Measurements from ENCODE around the gene AMZ1.

Gene AMZ1

DNA sequence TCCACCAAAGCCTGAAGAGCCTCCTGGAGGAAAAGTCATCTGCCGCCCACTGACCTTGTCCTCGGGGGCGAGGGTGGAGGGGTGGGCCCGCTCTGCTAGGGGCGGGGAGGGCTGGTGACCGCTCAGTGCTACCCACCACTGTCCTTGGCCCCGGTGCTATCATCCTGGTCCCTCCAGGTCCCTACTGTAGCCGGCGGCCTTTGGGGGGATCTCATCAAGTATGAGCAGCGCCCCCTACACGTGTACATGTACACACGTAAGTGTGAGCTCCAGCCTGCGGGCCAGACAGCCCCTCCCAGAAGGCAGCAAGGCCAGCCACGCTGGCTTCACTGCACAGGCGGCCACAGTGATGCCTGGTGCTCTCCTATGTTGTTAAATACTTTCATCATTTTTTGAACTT lies 36.7 kb upstream of the AMZ1 start:
- DNase-seq (ENCODE audit: low read depth, low spot score): no peak

DNA sequence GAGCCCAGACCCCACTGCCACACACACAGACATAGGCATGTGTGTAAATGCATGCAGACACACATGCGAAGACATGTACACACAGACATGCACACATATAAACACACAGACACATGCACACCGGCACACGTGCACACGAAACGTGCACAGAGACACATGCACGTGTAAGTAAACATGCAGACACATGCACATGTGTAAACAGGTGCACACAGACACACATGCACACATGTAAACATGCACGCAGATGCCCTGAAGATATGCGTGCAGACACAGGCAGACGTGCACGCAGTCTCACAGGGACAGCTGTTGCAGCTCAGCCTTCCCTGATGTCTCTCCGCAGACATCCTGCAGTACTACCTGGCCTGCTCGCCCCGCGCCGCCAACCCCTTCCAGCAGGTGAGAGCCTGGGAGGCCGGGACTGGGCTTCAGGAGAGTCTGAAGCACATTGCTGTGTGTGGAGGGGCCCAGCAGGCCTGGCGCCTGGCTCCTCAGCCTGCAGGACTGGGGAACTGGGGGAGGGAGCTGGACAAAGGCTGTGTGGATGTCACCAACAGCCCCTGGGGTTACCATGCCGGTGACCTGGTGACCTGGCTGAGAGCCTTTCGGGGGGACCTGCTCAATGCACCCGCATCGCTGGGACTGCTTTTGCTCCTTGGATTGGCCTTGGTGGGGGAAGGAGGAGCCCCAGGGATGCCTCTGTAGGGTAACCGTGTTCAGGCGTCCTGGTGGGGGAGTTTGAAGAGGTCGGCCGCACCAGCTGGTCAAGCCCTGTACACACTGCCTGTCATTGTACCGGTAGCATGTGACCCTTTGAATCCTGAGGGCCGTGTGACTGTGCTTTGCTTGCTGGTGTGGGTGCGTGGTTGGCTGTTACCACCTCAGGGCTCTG lies 35.9 kb upstream of the AMZ1 start:
- DNase-seq (ENCODE audit: low read depth, low spot score): no peak

DNA sequence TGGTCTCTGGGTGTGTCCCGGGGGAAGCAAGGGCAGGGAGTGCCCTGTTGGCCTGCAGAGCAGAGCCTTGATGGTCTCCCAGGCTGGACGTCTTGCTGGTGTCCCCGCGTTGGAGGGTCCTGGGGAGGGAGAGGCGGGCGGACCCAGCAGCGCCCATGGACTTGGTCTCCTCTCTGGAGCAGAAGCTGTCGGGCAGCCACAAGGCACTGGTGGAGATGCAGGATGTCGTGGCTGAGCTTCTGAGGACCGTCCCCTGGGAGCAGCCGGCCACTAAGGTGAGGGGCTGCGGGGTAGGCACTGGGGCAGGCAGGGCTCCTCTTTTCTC lies 35.3 kb upstream of the AMZ1 start:
- no peak for DNase-seq (ENCODE audit: low read depth, low spot score)

DNA sequence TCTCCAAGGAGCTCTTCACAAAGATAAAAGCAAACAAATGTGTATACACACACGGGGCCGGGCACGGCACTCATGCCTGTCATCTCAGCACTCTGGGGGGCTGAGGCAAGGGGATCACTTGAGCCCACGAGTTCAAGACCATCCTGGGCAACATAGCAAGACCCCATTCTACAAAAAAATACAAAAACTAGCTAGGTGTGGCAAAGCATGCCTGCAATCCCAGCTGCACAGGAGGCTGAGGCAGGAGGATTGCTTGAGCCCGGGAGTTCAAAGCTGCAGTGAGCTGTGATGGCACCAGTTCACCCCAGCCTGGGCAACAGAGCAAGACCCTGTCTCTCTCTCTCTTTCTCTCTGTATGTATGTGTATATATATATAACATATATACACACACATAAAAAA lies 33.9 kb upstream of the AMZ1 start:
- DNase-seq (ENCODE audit: low read depth, low spot score): no peak

DNA sequence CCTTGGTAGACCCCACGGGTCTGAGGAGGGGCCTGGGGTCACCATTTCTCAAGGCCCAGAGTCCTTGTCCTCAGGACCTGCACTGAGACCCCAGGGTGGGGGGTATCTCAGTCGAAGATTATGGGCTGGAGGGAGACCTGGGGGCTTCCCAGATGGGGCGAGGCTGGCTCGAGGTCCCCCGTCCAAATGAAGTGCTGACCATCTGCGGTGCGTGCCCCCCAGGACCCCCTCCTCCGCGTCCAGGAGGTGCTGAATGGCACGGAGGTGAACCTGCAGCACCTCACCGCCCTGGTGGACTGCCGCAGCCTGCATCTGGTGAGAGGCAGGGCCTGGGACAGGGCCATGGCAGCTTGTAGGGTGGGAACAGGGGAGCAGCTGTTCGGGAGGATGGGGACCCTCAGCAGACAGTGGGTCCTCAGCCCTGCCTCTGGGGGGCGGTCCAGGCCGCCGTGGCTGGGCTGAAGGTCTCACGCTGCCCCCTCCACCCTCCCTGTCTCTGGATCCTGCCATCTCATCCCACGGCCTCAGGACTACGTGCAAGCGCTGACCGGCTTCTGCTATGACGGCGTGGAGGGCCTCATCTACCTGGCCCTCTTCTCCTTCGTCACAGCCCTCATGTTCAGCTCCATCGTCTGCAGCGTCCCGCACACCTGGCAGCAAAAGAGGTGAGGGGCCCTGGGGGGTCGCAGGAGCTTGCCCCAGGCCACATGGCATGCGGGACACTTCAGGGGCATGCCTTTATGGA lies 32.0 kb upstream of the AMZ1 start:
- DNase-seq (ENCODE audit: low read depth, low spot score): no peak

DNA sequence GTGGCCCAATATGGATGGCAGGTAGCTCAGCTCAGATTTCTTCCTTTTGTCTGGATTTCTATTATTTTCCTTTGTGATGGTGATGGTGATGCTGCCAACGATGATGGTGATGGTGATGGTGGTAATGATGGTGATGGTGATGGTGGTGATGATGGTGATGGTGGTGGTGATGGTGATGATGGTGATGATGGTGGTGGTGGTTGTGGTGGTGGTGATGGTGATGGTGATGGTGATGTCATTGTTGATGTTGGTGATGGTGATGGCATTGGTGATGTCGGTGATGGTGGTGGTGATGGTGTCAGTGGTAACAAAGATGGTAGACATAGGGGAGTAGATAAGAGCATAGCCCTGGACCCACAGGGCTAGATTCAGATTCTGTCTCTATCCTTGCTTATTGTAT lies 30.8 kb upstream of the AMZ1 start:
- DNase-seq (ENCODE audit: low read depth, low spot score): no peak

DNA sequence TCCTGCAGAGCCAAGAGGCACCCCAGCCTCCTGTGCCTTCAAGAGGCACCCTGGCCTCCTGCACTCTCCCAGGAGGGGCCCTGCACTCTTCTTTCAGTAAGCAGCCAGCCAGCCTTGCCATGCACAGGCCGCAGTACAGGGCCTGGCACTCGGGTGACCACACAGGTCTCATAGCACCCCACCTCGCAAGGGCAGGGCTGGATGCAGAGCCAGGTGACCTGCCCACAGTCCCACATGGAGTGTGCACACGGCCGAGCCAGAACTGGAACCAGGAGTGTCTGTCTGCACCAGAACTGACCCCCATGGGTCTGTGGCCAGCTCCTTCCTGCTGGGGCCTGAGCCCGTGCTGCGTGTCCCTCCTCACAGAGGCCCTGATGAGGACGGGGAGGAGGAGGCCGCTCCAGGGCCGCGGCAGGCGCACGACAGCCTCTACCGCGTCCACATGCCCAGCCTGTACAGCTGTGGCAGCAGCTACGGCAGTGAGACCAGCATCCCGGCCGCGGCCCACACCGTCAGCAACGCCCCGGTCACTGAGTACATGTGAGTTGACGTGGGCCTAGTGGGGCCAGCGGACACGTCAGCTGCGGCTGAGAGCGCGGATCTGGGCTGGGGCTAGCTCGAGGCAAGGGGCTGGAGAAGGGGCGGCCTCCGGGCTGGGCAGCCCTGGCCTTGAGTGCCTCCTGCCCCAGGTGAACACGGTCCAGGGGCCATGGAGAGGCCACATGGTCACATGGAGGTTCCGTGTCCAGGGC lies 29.9 kb upstream of the AMZ1 start:
- no peak for DNase-seq (ENCODE audit: low read depth, low spot score)

DNA sequence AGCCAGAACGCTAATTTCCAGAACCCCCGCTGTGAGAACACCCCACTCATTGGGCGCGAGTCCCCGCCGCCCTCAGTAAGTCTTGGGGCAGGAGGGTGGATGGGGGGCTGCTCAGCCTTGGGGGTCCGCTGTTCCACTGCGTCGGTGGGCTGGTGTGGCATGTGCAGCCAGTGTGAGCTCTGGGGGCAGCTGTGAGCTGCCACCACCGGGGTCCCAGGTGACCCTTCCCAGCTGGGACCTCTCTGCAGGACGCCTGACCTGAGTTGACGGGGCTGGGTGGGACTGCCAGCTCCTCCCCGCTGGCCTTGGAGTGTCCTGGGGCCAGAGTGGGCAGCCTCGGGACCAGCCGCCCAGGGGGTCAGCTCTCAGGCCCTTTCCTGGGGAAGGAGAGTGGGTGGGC lies 29.1 kb upstream of the AMZ1 start:
- no peak for DNase-seq (ENCODE audit: low read depth, low spot score)

DNA sequence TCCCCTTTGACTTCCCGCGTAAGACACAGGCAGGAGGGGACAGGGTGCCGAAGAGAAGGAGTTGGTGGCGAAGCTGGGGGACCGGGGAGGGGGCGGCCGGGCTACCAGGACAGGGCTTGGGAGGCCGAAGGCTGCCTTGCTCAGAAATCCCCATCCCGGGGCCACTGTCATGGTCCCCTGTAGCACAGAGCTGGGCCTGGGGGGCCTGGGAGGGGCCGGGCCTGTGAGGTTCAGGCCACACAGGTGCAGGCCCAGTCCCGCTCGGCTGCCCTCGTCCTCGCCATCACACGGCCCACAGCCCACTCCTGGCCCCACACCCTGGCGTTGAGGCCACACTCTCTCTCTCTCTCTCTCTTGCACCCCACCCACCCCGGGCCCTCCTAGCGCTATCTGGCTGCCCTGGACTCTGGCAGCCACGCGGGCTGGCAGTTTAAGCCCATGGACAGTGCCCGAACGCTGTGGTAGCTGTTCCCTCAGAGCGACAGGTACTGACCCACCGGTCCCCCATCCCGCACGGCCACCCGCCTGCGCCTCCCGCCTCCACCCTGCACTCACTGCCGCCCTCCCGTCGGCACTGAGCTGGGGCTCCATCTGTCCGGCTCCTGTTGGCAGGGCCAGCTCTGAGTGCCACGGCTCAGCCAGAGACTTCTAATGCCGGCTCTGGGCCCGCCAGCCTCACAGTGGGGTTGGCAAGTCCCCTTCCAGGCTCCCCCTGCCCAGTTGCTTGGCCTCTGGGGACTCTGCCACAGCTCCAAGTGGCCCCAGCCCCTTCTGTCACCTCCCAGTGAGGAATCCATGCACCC lies 28.2 kb upstream of the AMZ1 start:
- DNase-seq (ENCODE audit: low read depth, low spot score): no peak

DNA sequence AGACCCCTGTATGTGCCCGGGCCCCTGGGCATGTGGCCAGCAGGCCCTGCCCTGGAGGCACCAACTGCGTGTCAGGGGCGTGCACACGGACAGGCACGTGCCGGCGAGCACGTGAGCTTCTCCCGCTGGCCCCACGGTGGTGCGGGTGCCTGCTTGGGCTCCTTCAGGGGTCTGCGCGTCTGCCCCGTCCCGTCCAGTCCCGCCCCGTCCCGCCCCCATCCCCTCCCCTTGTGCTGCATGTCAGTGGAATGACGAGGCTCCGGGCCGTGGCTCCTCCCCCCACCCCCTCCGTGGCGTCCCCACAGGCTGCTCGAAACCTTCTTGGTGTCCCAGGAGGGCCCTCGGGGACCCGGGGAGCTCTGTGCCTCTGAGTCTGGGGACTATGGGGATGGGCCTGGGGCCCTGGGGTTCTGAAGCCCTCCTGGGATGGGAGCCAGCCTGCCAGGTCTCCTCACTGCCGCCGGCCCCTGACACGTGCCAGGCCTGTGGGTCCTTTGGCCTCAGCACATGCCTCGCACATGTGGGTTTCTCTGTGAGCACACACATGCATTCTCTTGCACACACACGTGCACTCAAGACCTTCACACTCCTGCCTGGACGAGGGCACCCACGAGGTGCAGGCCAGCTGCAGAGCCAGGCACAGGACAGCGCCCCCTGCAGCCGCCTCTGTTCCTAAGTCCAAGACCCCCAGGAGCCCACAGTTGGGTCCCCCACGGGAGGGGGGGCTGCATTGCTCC lies 27.5 kb upstream of the AMZ1 start:
- DNase-seq (ENCODE audit: low read depth, low spot score): no peak

DNA sequence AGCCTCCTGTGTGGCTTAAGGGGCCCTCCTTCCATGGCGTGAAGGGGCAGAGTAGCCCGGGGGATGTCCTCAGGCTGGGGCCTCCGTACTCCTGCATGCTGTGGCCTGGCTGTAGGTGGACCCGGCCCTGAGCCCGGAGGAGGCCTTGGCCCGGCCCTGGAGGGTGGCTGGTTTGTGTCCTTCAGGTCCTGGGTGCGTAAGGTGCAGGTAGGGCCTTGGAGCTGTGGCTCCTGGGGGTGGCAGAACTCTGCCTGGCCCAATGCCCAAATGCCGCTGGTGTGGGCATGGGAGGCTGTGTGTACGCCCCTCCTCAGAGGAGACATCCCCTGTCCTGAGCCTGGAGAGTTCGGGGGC lies 26.9 kb upstream of the AMZ1 start:
- no peak for DNase-seq (ENCODE audit: low read depth, low spot score)

DNA sequence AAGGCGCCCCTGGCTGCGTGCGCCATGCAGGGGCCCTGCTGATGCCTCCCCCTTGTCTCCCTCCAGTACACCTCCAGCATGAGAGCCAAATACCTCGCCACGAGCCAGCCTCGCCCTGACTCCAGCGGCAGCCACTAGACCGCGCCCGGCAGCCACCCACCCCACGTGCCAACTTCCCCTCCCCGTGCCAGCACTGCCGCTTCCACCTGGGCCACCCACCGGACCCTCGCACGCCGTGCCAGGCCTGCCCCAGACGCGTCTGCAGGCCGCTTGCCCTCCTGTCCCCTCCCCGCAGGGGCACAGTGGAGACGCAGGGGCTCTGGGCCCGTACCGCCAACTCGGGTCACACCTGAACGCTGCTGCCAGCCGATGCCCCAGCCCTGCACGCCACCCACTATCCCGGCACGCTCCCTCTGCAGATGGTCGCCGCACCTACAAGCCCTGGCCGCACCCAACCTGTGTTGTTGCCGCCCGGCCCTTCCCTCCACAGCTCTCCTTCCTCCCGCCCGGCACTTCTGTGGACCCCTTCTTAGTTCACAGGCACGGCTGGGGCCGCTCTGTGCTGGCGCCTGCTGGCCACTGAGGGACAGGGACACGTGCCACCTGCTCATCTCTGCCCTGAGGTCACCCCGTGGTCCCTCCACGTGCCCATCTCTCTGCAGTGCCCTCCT lies 26.3 kb upstream of the AMZ1 start:
- DNase-seq (ENCODE audit: low read depth, low spot score): no peak

DNA sequence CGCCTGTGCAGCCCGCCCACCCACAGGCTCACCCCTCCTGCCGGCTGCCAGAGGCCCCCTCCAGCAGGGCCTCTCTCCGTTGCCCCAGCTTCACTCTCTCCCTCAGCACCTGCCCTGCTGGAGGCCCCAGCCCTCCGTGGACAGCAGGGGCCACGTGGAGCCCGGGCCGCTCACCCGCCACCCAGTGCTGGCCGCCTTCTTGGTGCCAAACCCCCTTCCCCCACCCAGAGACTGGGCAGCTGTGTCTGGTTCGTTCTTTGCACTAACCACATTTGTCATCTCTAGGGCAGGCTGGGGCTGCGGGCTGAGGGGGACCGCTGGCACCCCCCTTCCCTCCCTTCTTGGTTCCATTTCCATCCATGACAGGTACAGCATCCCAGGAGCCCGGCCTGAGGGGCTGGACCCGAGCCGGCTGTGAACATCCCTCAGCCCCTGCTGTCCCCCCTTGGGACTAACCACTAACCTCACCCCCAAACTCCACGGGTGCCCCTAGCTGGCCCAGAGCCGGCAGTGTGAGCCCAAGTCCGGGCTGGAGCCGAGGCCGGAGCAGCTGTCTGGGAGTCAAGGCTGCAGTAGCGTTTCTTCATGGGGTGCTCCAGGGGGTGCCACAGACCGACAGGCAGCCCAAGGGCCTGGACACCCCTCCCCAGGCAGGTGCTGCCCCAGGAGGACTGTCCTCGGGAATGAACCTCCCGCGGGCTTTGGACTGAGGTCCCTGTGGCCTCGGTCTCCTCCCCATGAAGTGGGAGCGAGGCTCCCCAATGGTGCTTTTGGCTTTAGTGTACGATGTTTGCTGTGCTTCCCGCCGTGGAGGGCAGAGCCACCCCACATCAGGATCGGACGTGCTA lies 25.5 kb upstream of the AMZ1 start:
- DNase-seq (ENCODE audit: low read depth, low spot score): no peak

DNA sequence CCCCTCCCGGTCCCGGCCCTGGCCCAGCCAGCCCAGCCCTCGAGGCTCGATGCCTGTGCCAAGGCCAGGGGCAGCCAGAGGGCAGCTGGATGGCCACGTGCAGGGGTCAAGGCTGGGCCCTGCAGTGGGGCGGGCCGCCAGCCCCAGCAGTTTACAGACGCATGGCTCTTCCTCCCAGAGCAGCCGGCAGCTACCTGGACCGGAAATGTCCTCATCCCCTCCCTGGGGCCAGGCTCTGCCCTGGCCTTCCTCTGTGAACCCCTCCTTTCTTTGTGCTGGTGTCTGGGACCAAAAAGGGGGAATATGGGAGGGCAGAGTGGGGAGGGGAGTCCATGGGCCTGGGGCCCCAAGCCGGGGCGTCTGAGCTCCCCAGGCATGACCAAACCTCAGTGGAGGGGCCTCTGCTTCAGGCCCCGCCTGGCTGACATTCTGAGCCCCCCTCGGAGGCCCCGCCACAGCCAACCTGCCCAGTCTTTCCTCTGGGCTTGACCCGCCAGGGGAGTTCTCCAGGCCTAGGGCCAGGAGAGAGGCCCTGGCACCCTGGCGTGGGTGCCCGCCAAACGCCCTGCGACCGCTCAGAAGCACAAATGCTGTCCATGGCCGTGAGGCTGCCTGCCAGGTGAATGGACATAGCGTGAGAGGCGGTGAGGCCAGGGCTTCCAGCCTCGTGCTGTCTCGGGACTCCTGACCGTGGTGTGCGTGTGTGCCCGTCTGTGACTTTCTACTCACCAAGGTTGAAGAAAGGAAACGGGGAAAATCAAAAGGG lies 24.7 kb upstream of the AMZ1 start:
- no peak for DNase-seq (ENCODE audit: low read depth, low spot score)

DNA sequence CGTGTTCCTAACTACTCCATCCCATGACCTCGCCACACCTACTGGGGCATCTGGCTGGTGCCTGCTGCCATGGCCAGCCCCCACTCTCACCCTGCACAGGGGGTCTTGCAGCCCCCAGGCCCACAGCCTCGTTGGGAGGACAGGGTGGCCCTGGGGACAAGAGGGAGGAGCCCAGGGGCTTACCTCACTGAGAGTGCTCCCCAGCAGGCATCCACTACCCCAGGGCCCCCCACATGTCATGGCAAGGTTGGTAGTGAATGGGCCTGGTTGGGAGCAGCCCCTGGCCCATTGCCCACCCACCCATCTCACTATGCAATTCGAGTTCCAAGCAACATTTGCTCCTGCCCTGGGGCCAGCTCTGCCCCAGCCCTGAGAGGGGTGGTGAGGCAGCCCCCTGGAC lies 24.0 kb upstream of the AMZ1 start:
- no peak for DNase-seq (ENCODE audit: low read depth, low spot score)

DNA sequence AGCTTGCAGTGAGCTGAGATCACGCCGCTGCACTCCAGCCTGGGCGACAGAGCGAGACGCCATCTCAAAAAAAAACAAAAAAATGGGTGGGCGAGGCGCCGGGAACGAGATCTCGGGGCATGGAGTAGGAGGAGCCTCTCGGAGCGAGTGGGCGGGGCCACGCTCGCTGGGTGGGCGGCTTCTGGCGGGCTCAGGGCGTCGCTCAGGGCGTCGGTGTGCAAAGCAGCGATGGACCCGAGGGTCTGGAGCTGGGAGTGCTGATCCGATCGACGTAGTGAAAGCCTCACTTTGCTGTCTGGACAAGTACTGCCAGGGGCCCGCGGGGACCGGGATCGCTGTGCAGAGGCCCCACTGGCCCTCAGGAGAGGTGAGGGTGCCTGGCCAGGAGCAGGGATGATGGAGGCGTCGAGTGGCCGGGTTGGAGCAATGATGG lies 22.6 kb upstream of the AMZ1 start:
- DNase-seq (ENCODE audit: low read depth, low spot score): no peak

DNA sequence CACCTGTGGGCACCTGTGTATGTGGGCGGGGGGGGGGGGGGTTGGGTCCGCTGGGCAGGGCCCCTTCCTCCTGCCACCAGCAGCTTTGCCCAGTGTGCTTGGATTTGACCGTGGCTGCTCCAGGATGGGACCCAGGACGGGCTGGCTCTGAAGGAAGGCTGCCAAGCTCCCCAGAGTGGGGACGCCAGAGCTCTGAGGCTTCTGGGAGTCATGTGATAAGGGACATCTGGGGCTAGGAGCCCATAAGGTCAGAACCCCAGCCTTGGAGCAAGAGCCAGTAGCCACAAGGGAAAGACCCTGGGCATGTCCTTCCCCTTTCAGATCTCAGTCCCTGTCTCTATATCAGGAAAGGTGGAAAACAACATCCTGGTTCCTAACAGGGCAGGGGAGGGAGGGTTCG lies 21.8 kb upstream of the AMZ1 start:
- DNase-seq (ENCODE audit: low read depth, low spot score): no peak

DNA sequence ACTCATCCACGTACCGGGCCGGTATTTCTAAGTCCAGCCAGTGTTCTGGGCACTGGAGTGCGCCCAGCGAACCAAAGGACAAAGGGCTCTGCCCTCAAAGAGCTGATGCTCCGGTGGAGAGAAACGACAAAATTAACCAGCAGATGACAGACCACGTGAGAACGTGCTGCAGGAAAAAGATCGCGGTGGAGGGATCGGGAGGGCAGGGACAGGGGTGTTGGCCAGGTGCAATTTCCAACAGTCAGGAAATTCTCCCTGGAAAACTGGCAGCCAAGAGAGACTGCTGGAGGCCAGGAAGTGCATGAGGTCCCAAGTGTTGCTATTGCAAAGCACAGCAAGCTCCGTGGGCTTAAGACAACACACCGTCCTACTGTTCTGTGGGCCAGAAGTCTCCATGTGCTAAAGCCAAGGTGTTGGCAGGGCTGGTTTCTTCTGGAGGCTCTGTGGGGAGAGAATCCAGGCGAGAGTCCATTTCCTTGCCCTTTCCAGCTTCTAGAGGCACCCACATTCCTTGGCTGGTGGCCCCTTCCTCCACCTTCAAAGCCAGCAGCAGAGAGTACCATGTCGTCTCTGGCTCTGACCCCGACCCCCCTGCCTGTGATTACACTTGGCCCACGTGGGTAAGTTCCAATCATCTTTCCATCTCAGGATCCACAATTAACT lies 21.3 kb upstream of the AMZ1 start:
- DNase-seq (ENCODE audit: low read depth, low spot score): no peak
